ENCODE data around the gene ZNF143.

The ZNF143 gene

DNA sequence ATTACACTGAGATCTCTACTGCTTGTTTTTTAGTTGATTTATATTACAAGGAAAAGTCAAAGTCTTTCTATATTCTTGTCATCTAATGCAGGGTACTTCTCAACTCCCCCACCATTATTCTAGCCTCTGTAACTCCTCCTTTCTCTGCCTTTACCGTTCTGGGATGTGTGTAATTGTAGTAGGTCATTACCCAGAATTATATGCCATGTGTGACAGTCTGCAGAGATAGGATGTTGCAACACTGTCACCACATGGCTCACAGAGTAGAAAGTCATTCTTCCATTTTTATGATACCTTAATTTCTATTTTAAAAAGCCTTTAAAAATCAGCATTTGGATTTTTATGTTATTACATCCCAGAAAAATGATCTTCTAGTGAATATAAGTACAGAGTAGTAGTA, 32.7 kb downstream of the ZNF143 start:
- Histone ChIP-seq H3K4me3 (ENCODE audit: low read depth, low read length) (no peak overlapping the region), H3K9me3 (no peaks in the 10 kb centered on the region), H3K4me1 (no peaks in the 10 kb centered on the region), H3K27me3 (no peaks in the 10 kb centered on the region), H3K36me3 (peaks cover 5% of the 10 kb centered on the region; the same call in 1 of the 2 replicates)
- DNase-seq = no peak
- TF ChIP-seq CTCF (IDR thresholded peaks at IDR 0.05; ENCODE audit: low read depth, low read length) = no peak

GRCh38 chr11:9494316-9494715, 33.5 kb downstream of the ZNF143 start:
- no peak for TF ChIP-seq CTCF (IDR thresholded peaks at IDR 0.05; ENCODE audit: low read depth, low read length)
- Histone ChIP-seq H3K4me3 (ENCODE audit: low read depth, low read length) (no peak overlapping the region), H3K27me3 (no peaks in the 10 kb centered on the region), H3K9me3 (no peaks in the 10 kb centered on the region), H3K36me3 (peaks cover 5% of the 10 kb centered on the region; the same call in 1 of the 2 replicates), H3K4me1 (no peaks in the 10 kb centered on the region)
- DNase-seq = no peak

DNA sequence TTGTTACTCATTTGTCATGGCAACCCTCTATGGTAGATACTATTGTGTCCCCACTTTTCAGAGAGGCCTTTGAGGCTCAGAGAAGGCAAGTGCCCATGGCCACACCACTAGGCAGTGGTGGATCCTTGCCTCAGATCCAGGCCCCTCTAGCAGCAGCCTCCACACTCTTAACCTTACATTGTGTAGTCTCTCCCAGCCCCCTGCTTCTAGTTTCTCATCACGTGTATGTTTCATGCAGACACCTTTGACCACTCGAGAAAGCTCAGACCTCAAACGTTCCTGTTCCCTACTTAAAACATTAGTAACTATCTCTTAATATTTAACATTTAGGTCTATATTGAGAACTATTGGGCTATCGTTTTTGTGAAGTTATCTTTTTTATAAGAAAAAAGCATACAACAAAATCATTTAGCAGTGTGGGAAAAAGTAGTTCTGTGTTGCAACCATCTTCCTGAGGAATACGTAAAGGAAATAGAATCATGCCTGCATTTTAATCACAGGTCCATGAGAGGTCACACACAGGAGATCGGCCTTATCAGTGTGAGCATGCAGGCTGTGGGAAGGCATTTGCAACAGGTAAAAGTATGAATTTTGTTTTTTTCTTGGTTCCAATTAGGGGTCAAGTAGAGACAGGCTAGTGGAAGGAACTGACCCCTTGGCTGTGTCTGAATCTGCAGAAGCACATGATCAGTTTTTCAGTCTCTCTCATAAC, 35.1 kb downstream of the ZNF143 start:
- H3K4me1 ChIP-seq = no peaks in the 10 kb centered on the region
- no peaks in the 10 kb centered on the region for H3K27me3 ChIP-seq
- TF ChIP-seq CTCF (IDR thresholded peaks at IDR 0.05; ENCODE audit: low read depth, low read length) = no peak
- no peak overlapping the region for H3K4me3 ChIP-seq (ENCODE audit: low read depth, low read length)
- no peaks in the 10 kb centered on the region for H3K9me3 ChIP-seq
- DNase-seq = no peak
- H3K36me3 ChIP-seq = peaks cover 5% of the 10 kb centered on the region; the same call in 1 of the 2 replicates

- DNase-seq = no peak
- Histone ChIP-seq H3K4me1 (no peaks in the 10 kb centered on the region), H3K27me3 (no peaks in the 10 kb centered on the region), H3K9me3 (no peaks in the 10 kb centered on the region), H3K4me3 (ENCODE audit: low read depth, low read length) (no peak overlapping the region), H3K36me3 (peaks cover 5% of the 10 kb centered on the region; the same call in 1 of the 2 replicates)
- TF ChIP-seq CTCF (IDR thresholded peaks at IDR 0.05; ENCODE audit: low read depth, low read length) = no peak
Measured at GRCh38 chr11:9498457-9499078, 37.8 kb downstream of the ZNF143 start.

GRCh38 chr11:9506489-9507276, 45.9 kb downstream of the ZNF143 start:
- DNase-seq = peak; percentile 70
- no peaks in the 10 kb centered on the region; the same call in none of the 2 replicates for H3K36me3 ChIP-seq
- no peaks in the 10 kb centered on the region for H3K4me1 ChIP-seq
- H3K27me3 ChIP-seq = no peaks in the 10 kb centered on the region
- no peaks in the 10 kb centered on the region for H3K9me3 ChIP-seq
- H3K4me3 ChIP-seq (ENCODE audit: low read depth, low read length) = no peak overlapping the region
- TF ChIP-seq CTCF (IDR thresholded peaks at IDR 0.05; ENCODE audit: low read depth, low read length) = peak; percentile 85
